GM12873 (cell line): ENCODE results near the gene DCBLD2.

ENCODE experiments used
- CTCF ChIP-seq: IDR thresholded peaks from 2 replicates; pipeline ENCODE4 v1.5.1; 2012; ENCODE audit warnings: low read depth, mild to moderate bottlenecking, moderate library complexity, low read length, control low read depth; ENCODE audit not compliant: insufficient read depth; ENCODE audit errors: missing control alignments

Gene DCBLD2

GRCh38 chr3:98746122-98746521, 155.4 kb downstream of the DCBLD2 start:
- TF ChIP-seq CTCF, result no peak
